Mesenchymal stem cell (in vitro differentiated cells and primary cell): ENCODE measurements around the gene SHANK3.

Experiments
- DNase-seq: peaks from one replicate; pipeline ENCODE4 v3.0.0-alpha.2; 2013
- H2AFZ ChIP-seq: one replicate; pipeline ENCODE4 v1.6.1; 2013; ENCODE audit warnings: low read depth, mild to moderate bottlenecking, control low read depth, inconsistent platforms, low read length, moderate library complexity
- H2AK5ac ChIP-seq: 2 replicates; pipeline ENCODE4 v1.6.1; 2013; ENCODE audit warnings: low read length, moderate library complexity, mild to moderate bottlenecking, inconsistent platforms; ENCODE audit not compliant: severe bottlenecking
- H2BK120ac ChIP-seq: one replicate; pipeline ENCODE4 v1.6.1; 2013; ENCODE audit warnings: low read depth, mild to moderate bottlenecking, inconsistent platforms, low read length, moderate library complexity
- H2BK12ac ChIP-seq, 2 experiments: one replicate each; pipeline ENCODE4 v1.6.1; 2013; ENCODE audit warnings: inconsistent platforms in 2 of 2, low read length in 2 of 2, mild to moderate bottlenecking in 2 of 2, moderate library complexity in 2 of 2, control low read depth in 1 of 2
- H2BK15ac ChIP-seq: one replicate; pipeline ENCODE4 v1.6.1; 2013; ENCODE audit warnings: mild to moderate bottlenecking, low read depth, inconsistent platforms; ENCODE audit not compliant: poor library complexity, severe bottlenecking
- H2BK5ac ChIP-seq: 2 replicates; pipeline ENCODE4 v1.6.1; 2013; ENCODE audit warnings: low read depth, mild to moderate bottlenecking, low read length, control low read depth, inconsistent platforms; ENCODE audit not compliant: poor library complexity, severe bottlenecking
- H3K14ac ChIP-seq, 2 experiments: one replicate each; pipeline ENCODE4 v1.6.1; 2013; ENCODE audit warnings: inconsistent platforms in 2 of 2, low read length in 2 of 2, control low read depth in 1 of 2, mild to moderate bottlenecking in 1 of 2, moderate library complexity in 1 of 2
- H3K18ac ChIP-seq, 2 experiments: one replicate each; pipeline ENCODE4 v1.6.1; 2013; ENCODE audit warnings: inconsistent platforms in 2 of 2, low read length in 2 of 2, control low read depth in 1 of 2, low read depth in 1 of 2, mild to moderate bottlenecking in 1 of 2
- H3K23ac ChIP-seq, 2 experiments: one replicate each; pipeline ENCODE4 v1.6.1; 2013; ENCODE audit warnings: inconsistent platforms in 2 of 2, low read length in 2 of 2, mild to moderate bottlenecking in 2 of 2, moderate library complexity in 2 of 2, control low read depth in 1 of 2
- H3K27ac ChIP-seq: 2 replicates; pipeline ENCODE4 v1.5.1; 2013; ENCODE audit warnings: mild to moderate bottlenecking, moderate library complexity, low read length, control low read depth, inconsistent platforms; ENCODE audit not compliant: poor library complexity, severe bottlenecking
- H3K27me3 ChIP-seq, 2 experiments: 2 replicates each; pipeline versions ENCODE4 v1.6.1 to v1.7.0; 2013; ENCODE audit warnings: low read length in 2 of 2, mild to moderate bottlenecking in 2 of 2, moderate library complexity in 2 of 2, control low read depth in 1 of 2, inconsistent platforms in 1 of 2; ENCODE audit not compliant: control insufficient read depth in 1 of 2, insufficient read depth in 1 of 2
- H3K36me3 ChIP-seq, 2 experiments: 2 replicates each; pipeline versions ENCODE4 v1.6.1 to v1.7.0; 2013; ENCODE audit warnings: low read length in 2 of 2, control low read depth in 1 of 2, inconsistent platforms in 1 of 2, low read depth in 1 of 2, mild to moderate bottlenecking in 1 of 2; ENCODE audit not compliant: insufficient read depth in 2 of 2, control insufficient read depth in 1 of 2
- H3K4ac ChIP-seq, 2 experiments: one replicate each; pipeline ENCODE4 v1.6.1; 2013; ENCODE audit warnings: inconsistent platforms in 2 of 2, low read length in 2 of 2, mild to moderate bottlenecking in 2 of 2, moderate library complexity in 2 of 2, control low read depth in 1 of 2, low read depth in 1 of 2
- H3K4me1 ChIP-seq: 2 replicates; pipeline ENCODE4 v1.6.1; 2013; ENCODE audit warnings: low read depth, low read length, control low read depth; ENCODE audit not compliant: control insufficient read depth, insufficient read depth
- H3K4me2 ChIP-seq: 2 replicates; pipeline ENCODE4 v1.6.1; 2013; ENCODE audit warnings: low read length, mild to moderate bottlenecking, inconsistent platforms; ENCODE audit not compliant: poor library complexity, severe bottlenecking
- H3K4me3 ChIP-seq, 2 experiments: 2 replicates each; pipeline versions ENCODE4 v1.5.1 to v1.7.0; 2013; ENCODE audit warnings: low read length in 2 of 2, mild to moderate bottlenecking in 2 of 2, control low read depth in 1 of 2, low read depth in 1 of 2; ENCODE audit not compliant: insufficient read depth in 1 of 2
- H3K79me1 ChIP-seq: replicated peaks from 2 replicates; pipeline ENCODE4 v1.6.1; 2013; ENCODE audit warnings: mild to moderate bottlenecking, control low read depth, low read length, inconsistent platforms; ENCODE audit not compliant: poor library complexity, severe bottlenecking
- H3K9ac ChIP-seq: 2 replicates; pipeline ENCODE4 v1.7.0; 2013; ENCODE audit warnings: mild to moderate bottlenecking, low read length, moderate library complexity
- H3K9me3 ChIP-seq: 2 replicates; pipeline ENCODE4 v1.7.0; 2013; ENCODE audit warnings: mild to moderate bottlenecking, low read length; ENCODE audit not compliant: control insufficient read depth
- H4K8ac ChIP-seq: one replicate; pipeline ENCODE4 v1.6.1; 2013; ENCODE audit warnings: inconsistent platforms, mild to moderate bottlenecking, low read length, moderate library complexity
- H4K91ac ChIP-seq: one replicate; pipeline ENCODE4 v1.6.1; 2013; ENCODE audit warnings: mild to moderate bottlenecking, low read length, inconsistent platforms
- WGBS: methylation state at CpG from one replicate; pipeline ENCODE4 v1.1.7; 2013; ENCODE audit warnings: mixed read lengths; 5-methylcytosine and 5-hydroxymethylcytosine counted together

The SHANK3 gene

DNA sequence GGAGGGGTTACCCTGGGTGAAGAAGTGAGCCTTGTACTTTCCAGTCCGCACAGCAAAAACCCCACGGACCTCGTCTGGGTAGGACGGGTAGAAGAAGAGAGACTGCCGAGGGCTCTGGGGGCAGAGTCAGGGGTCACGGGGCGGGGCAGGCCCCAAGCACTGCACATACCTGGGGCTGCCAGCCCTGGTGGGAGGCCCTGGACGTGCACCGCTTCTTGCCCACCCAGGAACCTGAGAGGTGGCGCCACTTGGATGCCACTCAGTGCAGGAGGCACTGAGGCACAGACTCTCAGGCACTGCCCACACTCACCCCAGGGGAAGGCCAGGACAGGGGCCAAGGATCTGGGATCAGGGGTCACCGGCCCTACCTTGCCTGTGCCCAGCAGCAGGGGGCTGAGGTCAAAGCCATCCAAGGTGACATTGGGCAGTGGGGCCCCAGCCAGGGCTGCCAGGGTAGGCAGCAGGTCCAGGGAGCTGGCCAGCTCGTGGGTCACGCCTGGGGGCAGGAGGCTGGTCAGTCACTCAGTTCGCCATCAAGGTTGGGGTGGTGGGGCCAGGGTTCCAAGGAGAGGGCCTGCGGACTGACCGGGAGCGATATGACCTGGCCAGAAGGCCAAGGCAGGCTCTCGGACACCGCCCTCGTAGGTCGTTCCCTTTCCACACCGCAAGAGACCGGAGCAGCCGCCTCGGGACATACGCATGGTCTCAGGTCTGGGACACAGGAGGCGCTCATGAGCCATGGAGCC is 46.9 kb upstream of the SHANK3 start:
- H3K9ac ChIP-seq: no peak overlapping the region
- no peak overlapping the region for H2BK120ac ChIP-seq
- no peak overlapping the region for H3K4me2 ChIP-seq
- H3K9me3 ChIP-seq: no peaks in the 10 kb centered on the region
- peaks cover 21% of the 10 kb centered on the region for H3K79me1 ChIP-seq
- H3K14ac ChIP-seq: no peak overlapping the region
- no peak overlapping the region for H3K18ac ChIP-seq
- H3K4me1 ChIP-seq: peaks cover 25% of the 10 kb centered on the region
- no peak overlapping the region for H3K23ac ChIP-seq
- peaks cover 0 to 27% of the 10 kb centered on the region in 2 experiments for H3K36me3 ChIP-seq
- no peak overlapping the region for H2AK5ac ChIP-seq
- H3K4ac ChIP-seq: no peak overlapping the region
- H3K4me3 ChIP-seq: no peak overlapping the region
- peak overlapping the region; percentile 36 for H2BK15ac ChIP-seq
- H2BK12ac ChIP-seq: no peak overlapping the region
- H4K91ac ChIP-seq: no peak overlapping the region
- no peak overlapping the region for H2AFZ ChIP-seq
- no peak overlapping the region for H4K8ac ChIP-seq
- no peak overlapping the region for H2BK5ac ChIP-seq
- H3K27ac ChIP-seq: no peak overlapping the region
- WGBS: 92% methylated on average over 27 of the region's 27 CpGs
- no peak for DNase-seq
- peaks cover 13 to 21% of the 10 kb centered on the region in 2 experiments for H3K27me3 ChIP-seq

DNA sequence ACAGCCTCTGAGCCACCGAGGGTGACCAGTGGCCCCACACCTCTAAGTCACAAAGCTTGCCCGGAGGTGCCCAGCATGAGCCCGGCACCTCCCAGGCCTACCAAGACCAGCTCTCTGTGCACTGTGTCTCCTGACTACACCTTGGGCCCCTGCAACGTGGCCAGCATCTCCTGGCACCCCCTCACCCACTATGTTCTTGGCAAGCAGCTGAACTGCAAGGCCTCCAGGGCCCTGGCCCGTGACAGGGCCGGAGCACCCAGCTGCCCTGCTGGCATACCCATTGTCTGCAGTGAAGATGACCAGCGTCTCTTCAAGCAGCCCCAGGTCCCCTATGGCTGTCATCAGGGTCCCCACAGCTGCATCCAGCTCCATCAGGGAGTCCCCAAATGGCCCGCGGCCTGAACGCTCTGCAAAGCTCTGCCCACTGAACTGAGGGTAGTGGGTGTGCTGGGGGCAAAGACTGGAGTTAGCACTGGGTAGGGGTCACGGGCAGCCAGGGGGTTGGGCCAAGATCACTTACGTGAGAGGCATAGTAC is 46.2 kb upstream of the SHANK3 start:
- Histone ChIP-seq H3K27ac (no peak overlapping the region), H3K79me1 (peaks cover 21% of the 10 kb centered on the region), H2BK15ac (no peak overlapping the region), H2BK5ac (no peak overlapping the region), H3K23ac (no peak overlapping the region), H3K18ac (no peak overlapping the region), H2BK120ac (no peak overlapping the region), H3K9ac (no peak overlapping the region), H3K36me3 (peaks cover 0 to 27% of the 10 kb centered on the region in 2 experiments), H3K14ac (no peak overlapping the region), H3K27me3 (peaks cover 7 to 15% of the 10 kb centered on the region in 2 experiments), H3K4ac (no peak overlapping the region), H3K4me3 (no peak overlapping the region), H3K4me1 (peaks cover 23% of the 10 kb centered on the region), H4K8ac (peak overlapping the region; percentile 36), H2AFZ (no peak overlapping the region), H2AK5ac (no peak overlapping the region), H3K9me3 (no peaks in the 10 kb centered on the region), H4K91ac (no peak overlapping the region), H3K4me2 (no peak overlapping the region), H2BK12ac (no peak overlapping the region)
- WGBS: 89% methylated on average over 12 of the region's 12 CpGs
- DNase-seq: no peak

DNA sequence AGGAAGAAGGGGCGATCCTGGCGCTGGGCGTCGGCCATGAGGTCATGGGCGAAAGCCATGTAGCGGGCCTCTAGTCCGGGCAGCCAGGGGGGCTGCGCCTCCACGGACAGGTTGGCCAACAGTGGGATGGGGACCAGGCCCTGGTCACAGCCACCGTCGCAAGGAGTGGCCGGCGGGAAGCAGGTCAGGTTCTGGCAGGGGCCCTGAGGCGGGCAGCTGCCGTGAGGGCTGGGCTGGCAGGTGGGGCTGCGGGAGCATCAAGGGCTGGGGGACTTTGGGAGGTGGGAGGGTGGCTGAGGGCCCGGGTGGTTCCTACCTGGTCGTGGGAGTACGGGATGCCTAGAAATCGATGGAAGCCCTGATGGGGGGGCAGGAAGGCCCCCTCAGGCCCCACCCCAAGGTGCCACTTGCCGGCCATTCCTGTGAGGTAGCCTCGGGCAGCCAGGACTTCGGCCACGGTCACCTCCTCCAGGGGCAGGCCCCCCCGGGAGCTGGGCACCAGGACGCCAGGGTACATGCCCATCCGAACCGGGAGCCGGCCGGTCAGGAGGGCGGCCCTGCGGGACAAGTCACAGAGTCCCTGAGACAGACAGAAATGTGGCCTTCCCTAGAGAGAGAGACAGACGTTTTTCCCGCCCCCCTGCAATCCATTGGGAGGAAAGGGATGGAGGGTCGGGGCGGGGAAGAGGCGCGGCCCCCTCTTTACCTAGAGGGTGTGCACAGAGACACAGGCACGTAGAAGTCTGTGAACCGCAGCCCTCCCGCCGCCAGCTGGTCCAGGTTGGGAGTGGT is 45.6 kb upstream of the SHANK3 start:
- H3K4me2 ChIP-seq: peak overlapping the region; percentile 94
- H4K91ac ChIP-seq: peak overlapping the region; percentile 40
- WGBS: 80% methylated on average over 42 of the region's 42 CpGs
- H3K9me3 ChIP-seq: no peaks in the 10 kb centered on the region
- H3K4ac ChIP-seq: peak overlapping the region in 1 of 2 experiments; percentile 66
- no peak overlapping the region for H2BK15ac ChIP-seq
- peak overlapping the region in 1 of 2 experiments; percentile 34 for H3K23ac ChIP-seq
- no peak overlapping the region for H2BK5ac ChIP-seq
- H2AFZ ChIP-seq: peak overlapping the region; percentile 92
- no peak overlapping the region for H3K27ac ChIP-seq
- no peak overlapping the region for H2AK5ac ChIP-seq
- H2BK12ac ChIP-seq: peak overlapping the region in 1 of 2 experiments; percentile 10
- H3K36me3 ChIP-seq: peaks cover 0 to 27% of the 10 kb centered on the region in 2 experiments
- no peak for DNase-seq
- peaks cover 21% of the 10 kb centered on the region for H3K79me1 ChIP-seq
- H3K14ac ChIP-seq: peak overlapping the region in 1 of 2 experiments; percentile 87
- no peak overlapping the region for H2BK120ac ChIP-seq
- peak overlapping the region; percentile 94 for H4K8ac ChIP-seq
- H3K4me3 ChIP-seq: peak overlapping the region; percentile 84 to 93
- H3K4me1 ChIP-seq: peaks cover 23% of the 10 kb centered on the region
- peak overlapping the region; percentile 41 to 91 for H3K18ac ChIP-seq
- H3K9ac ChIP-seq: peak overlapping the region; percentile 92
- peaks cover under 1 to 8% of the 10 kb centered on the region in 2 experiments for H3K27me3 ChIP-seq
